Pancreas (tissue), 10 donors: ENCODE data around the gene SV2C. TPM values are rescaled to one million over a fixed set of nuclear protein-coding genes. Genes with fewer than 3 reads are reported as not detected.

Experiments used
- ATAC-seq, 4 donors: fragments of 200-7000 bp; cut with Tn5 transposase; one replicate each; pipeline versions ENCODE4 v1.8.0 to v1.9.1; 2020; ENCODE audit warnings: mild to moderate bottlenecking in 4 of 4, moderate library complexity in 4 of 4
- DNase-seq, 6 donors: peaks; one replicate each; pipeline ENCODE4 v3.0.0-alpha.2; 2020
- FAIRE-seq: peaks from 2 replicates; lab custom pipeline; 2012; peaks lifted over from hg19 to GRCh38; lab: Jason Lieb, UNC
- H3K27ac ChIP-seq, 4 donors: fragments of 200-600 bp; sonication (generic); 1 replicate in 3 of 4; 2 replicates in 1 of 4; pipeline versions ENCODE4 v1.5.0 to v1.8.0; 2020
- H3K27me3 ChIP-seq, 4 donors: fragments of 200-600 bp; one replicate each; pipeline ENCODE4 v1.8.0; 2021
- H3K36me3 ChIP-seq, 3 donors: fragments of 200-600 bp; sonication (generic) in 1 of 3; one replicate each; pipeline versions ENCODE4 v1.5.0 to v1.8.0; 2020 to 2021
- H3K4me1 ChIP-seq, 3 donors: fragments of 200-600 bp; one replicate each; pipeline ENCODE4 v1.8.0; 2021
- H3K4me3 ChIP-seq, 4 donors: fragments of 200-600 bp; sonication (generic) in 2 of 4; one replicate each; pipeline versions ENCODE4 v1.5.0 to v1.8.0; 2020 to 2021
- H3K9me3 ChIP-seq, 4 donors: fragments of 200-600 bp; one replicate each; pipeline ENCODE4 v1.8.0; 2021
- CTCF ChIP-seq, 4 donors: fragments of 200-600 bp; sonication (generic) in 3 of 4; IDR thresholded peaks; one replicate each; pipeline versions ENCODE4 v1.5.0 to v1.8.0; 2021; ENCODE audit warnings: antibody characterized with exemption in 4 of 4
- WGBS, 2 donors: extraction: QIAGEN DNeasy Blood & Tissue Kit; methylation state at CpG; one replicate each; pipeline ENCODE4 v1.1.7; 2013; 5-methylcytosine and 5-hydroxymethylcytosine counted together
- intact Hi-C, 3 donors: fragments of 100-400 bp; cut with DNase I; formaldehyde crosslinking; loops; one replicate each; pipeline versions ENCODE4 v1.11.1 to v1.14.2; 2022
- polyA plus RNA-seq, 2 donors: library from polyadenylated mRNA; stranded (reverse); fragments of 200-250 nt; gene quantifications; one replicate each; pipeline ENCODE4 v1.2.3, GENCODE V29; 2013
- total RNA-seq, 6 donors: library from RNA; stranded (reverse); fragmentation: NEBNext Ultra II Directional in 4 of 6; extraction: Animal tissue kit (Norgen Biotek cat#: 25700) in 4 of 6; gene quantifications; one replicate each; pipeline versions ENCODE4 v1.2.1 to v1.2.4, GENCODE V29; 2021 to 2023
- donor health status: healthy with polysubstance abuse.
- donor health status: DM: no; HTN: no; CAD: no; lungs with moderate emphysema.
- donor health status: DM: no; HTN: no; CAD: no.
- donor health status: control.
- donor health status: control.
- donor health status: Bipolar disorder and iron deficiency.
- donor health status: DM: yes; HTN: yes; CAD: no.
- donor health status: DM: no; HTN: no; CAD: no.
- donor health status: DM: no; HTN: no; CAD: no.
- donor health status: DM: yes; HTN: yes; CAD: no.

The SV2C gene
- total and polyA plus RNA-seq, 8 donors, result 0.05 to 0.18 (median 0.08) TPM; not detected in 1

GRCh38 chr5:76257897-76258296 is 174.7 kb downstream of the SV2C start:
- Histone ChIP-seq H3K9me3 (no peaks in the 10 kb centered on the region), H3K27me3 (peaks cover 0 to 2% (median 0%) of the 10 kb centered on the region in 4 donors), H3K4me1 (peaks cover 0 to 2% (median 0%) of the 10 kb centered on the region in 3 donors), H3K36me3 (no peaks in the 10 kb centered on the region), H3K4me3 (no peak overlapping the region), H3K27ac (no peak overlapping the region)
- no peak for TF ChIP-seq CTCF (IDR thresholded peaks at IDR 0.05)
- no peak for DNase-seq
- no peak for ATAC-seq
- FAIRE-seq, result no peak
- intact Hi-C loops, result loop anchor here in 2 of 3 donors (5.0 to 10.0 kb wide), 2 partner anchors 521 to 523 kb away; no protein-coding TSS in a partner anchor
- WGBS, 2 donors, result 58 to 87% methylated on average over 3 of the region's 3 CpGs

GRCh38 chr5:76264681-76265080 is 181.5 kb downstream of the SV2C start:
- intact Hi-C loops, result no loop called here
- DNase-seq (no peak), ATAC-seq (no peak), FAIRE-seq (no peak)
- H3K36me3 ChIP-seq, result no peaks in the 10 kb centered on the region
- H3K9me3 ChIP-seq, result no peaks in the 10 kb centered on the region
- no peaks in the 10 kb centered on the region for H3K4me1 ChIP-seq
- no peak overlapping the region for H3K27ac ChIP-seq
- no peaks in the 10 kb centered on the region for H3K27me3 ChIP-seq
- no peak for TF ChIP-seq CTCF (IDR thresholded peaks at IDR 0.05)
- H3K4me3 ChIP-seq, result no peak overlapping the region
- WGBS, 2 donors, result 78% methylated on average over 5 of the region's 5 CpGs

- peak overlapping the region in 2 of 4 donors; percentile 5 to 18 for H3K27ac ChIP-seq
- no peaks in the 10 kb centered on the region for H3K36me3 ChIP-seq
- DNase-seq, result no peak
- FAIRE-seq, result no peak
- ATAC-seq, result no peak
- H3K4me3 ChIP-seq, result no peak overlapping the region
- intact Hi-C loops, result no loop called here
- peaks cover 0 to 3% (median 0%) of the 10 kb centered on the region in 3 donors for H3K4me1 ChIP-seq
- no peaks in the 10 kb centered on the region for H3K9me3 ChIP-seq
- H3K27me3 ChIP-seq, result no peaks in the 10 kb centered on the region
- no peak for TF ChIP-seq CTCF (IDR thresholded peaks at IDR 0.05)
- 52 to 56% methylated on average over 10 of the region's 10 CpGs for WGBS, 2 donors
Measured at GRCh38 chr5:76269259-76269931, 186.2 kb downstream of the SV2C start.

GRCh38 chr5:76269932-76270610 is 186.9 kb downstream of the SV2C start:
- no peak for FAIRE-seq
- intact Hi-C loops, result no loop called here
- H3K4me1 ChIP-seq, result peaks cover 0 to 3% (median 0%) of the 10 kb centered on the region in 3 donors

More at GRCh38 chr5:76269932-76270610, 186.9 kb downstream of the SV2C start:
- TF ChIP-seq CTCF (IDR thresholded peaks at IDR 0.05), result no peak
- no peaks in the 10 kb centered on the region for H3K27me3 ChIP-seq
- H3K27ac ChIP-seq, result peak overlapping the region in 2 of 4 donors; percentile 5 to 18
- WGBS, 2 donors, result 8 to 14% methylated on average over 1 of the region's 1 CpG
- no peak for DNase-seq
- ATAC-seq, result peak in 3 of 4 donors; percentile 62 to 83 (median 67)
- H3K4me3 ChIP-seq, result no peak overlapping the region
- no peaks in the 10 kb centered on the region for H3K9me3 ChIP-seq
- H3K36me3 ChIP-seq, result no peaks in the 10 kb centered on the region
